HL-60 (cell line): ENCODE results near the gene ORMDL2.

Experiments
- DNase-seq, 2 experiments: peaks; one replicate each; pipeline ENCODE4 v3.0.0-alpha.2; 2010 to 2020; ENCODE audit warnings: low read depth in 1 of 2, low spot score in 1 of 2
- H3K27ac ChIP-seq: fragments of 250-450 bp; sonication (Bioruptor Pico); replicated peaks from 2 replicates; pipeline ENCODE4 v1.5.1; 2020; ENCODE audit warnings: mild to moderate bottlenecking, moderate library complexity
- H3K27me3 ChIP-seq: fragments of 250-450 bp; sonication (Bioruptor Pico); 2 replicates; pipeline ENCODE4 v1.5.1; 2021; ENCODE audit warnings: mild to moderate bottlenecking, moderate library complexity; ENCODE audit not compliant: insufficient read depth, poor library complexity, severe bottlenecking
- H3K4me3 ChIP-seq: replicated peaks from 2 replicates; pipeline ENCODE4 v1.5.1; 2011; ENCODE audit warnings: mild to moderate bottlenecking, control low read depth, low read length; ENCODE audit not compliant: insufficient read depth
- CTCF ChIP-seq: IDR thresholded peaks from one replicate; pipeline ENCODE4 v1.5.1; 2011; ENCODE audit warnings: low read length, control low read depth, inconsistent platforms; ENCODE audit not compliant: insufficient read depth
- GABPA ChIP-seq: IDR thresholded peaks from 2 replicates; pipeline ENCODE4 v1.6.1; 2012; ENCODE audit warnings: low read depth
- POLR2AphosphoS5 ChIP-seq: IDR thresholded peaks from 2 replicates; pipeline ENCODE4 v1.6.1; 2012; ENCODE audit warnings: low read depth
- SPI1 ChIP-seq: IDR thresholded peaks from 2 replicates; pipeline ENCODE4 v1.6.1; 2012; ENCODE audit warnings: low read depth, mild to moderate bottlenecking, borderline replicate concordance
- TF ChIP-seq, protein P1 (sequence below): IDR thresholded peaks from 2 replicates; pipeline ENCODE4 v1.6.1; 2012; ENCODE audit warnings: low read depth; ENCODE audit not compliant: insufficient replicate concordance

Gene ORMDL2

DNA sequence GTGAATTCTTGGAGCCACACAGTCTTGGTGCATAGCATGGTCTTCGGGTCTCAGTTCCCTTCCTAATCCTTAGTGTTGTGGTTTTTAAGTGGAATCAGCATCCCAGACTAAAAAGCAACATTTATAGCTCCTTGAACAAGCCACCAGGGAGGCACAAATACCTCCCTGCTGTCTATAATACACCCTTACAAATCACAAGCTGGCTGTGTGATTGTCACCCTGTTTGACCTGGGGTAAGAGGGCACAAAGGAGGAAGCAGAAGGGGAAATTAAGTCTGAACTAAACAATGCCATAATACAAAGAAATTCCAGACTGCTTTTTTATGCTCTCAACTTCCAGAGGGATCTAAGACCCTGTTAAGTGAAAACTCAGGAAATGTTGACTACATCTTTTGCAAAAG is 32.6 kb downstream of the ORMDL2 start:
- no peaks in the 10 kb centered on the region for H3K27me3 ChIP-seq
- TF ChIP-seq POLR2AphosphoS5 (no peak), GABPA (no peak), SPI1 (no peak), CTCF (no peak)
- TF ChIP-seq, protein P1, sequence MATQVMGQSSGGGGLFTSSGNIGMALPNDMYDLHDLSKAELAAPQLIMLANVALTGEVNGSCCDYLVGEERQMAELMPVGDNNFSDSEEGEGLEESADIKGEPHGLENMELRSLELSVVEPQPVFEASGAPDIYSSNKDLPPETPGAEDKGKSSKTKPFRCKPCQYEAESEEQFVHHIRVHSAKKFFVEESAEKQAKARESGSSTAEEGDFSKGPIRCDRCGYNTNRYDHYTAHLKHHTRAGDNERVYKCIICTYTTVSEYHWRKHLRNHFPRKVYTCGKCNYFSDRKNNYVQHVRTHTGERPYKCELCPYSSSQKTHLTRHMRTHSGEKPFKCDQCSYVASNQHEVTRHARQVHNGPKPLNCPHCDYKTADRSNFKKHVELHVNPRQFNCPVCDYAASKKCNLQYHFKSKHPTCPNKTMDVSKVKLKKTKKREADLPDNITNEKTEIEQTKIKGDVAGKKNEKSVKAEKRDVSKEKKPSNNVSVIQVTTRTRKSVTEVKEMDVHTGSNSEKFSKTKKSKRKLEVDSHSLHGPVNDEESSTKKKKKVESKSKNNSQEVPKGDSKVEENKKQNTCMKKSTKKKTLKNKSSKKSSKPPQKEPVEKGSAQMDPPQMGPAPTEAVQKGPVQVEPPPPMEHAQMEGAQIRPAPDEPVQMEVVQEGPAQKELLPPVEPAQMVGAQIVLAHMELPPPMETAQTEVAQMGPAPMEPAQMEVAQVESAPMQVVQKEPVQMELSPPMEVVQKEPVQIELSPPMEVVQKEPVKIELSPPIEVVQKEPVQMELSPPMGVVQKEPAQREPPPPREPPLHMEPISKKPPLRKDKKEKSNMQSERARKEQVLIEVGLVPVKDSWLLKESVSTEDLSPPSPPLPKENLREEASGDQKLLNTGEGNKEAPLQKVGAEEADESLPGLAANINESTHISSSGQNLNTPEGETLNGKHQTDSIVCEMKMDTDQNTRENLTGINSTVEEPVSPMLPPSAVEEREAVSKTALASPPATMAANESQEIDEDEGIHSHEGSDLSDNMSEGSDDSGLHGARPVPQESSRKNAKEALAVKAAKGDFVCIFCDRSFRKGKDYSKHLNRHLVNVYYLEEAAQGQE, result no peak
- no peak overlapping the region for H3K4me3 ChIP-seq
- DNase-seq, result no peak
- H3K27ac ChIP-seq, result no peak overlapping the region

- H3K27me3 ChIP-seq, result no peaks in the 10 kb centered on the region
- H3K27ac ChIP-seq, result no peak overlapping the region
- no peak for DNase-seq
- TF ChIP-seq CTCF (no peak), POLR2AphosphoS5 (no peak), SPI1 (no peak), GABPA (no peak)
- TF ChIP-seq, protein P1, result no peak
- no peak overlapping the region for H3K4me3 ChIP-seq
Measured at GRCh38 chr12:55850893-55851292, 33.1 kb downstream of the ORMDL2 start.

DNA sequence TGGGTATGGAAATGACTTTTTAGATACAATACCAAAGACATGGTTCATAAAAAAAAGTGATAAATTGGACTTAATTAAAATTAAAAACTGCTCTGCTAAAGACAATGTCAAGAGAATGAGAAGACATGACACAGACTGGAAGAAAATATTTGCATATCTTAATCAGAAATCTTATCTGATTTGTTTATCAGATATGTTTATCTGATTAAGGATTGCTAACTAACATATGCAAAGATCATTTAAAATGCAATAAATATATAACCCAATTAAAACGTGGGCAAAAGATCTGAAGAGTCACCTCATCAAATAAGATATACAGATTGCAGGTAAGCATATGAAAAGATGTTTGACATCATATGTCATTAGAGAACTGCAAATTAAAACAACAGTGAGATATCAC is 34.9 kb downstream of the ORMDL2 start:
- no peak overlapping the region for H3K27ac ChIP-seq
- no peak for DNase-seq
- H3K4me3 ChIP-seq, result no peak overlapping the region
- TF ChIP-seq SPI1, result no peak
- TF ChIP-seq CTCF, result no peak
- no peak for TF ChIP-seq GABPA
- TF ChIP-seq, protein P1, result no peak
- no peak for TF ChIP-seq POLR2AphosphoS5
- no peaks in the 10 kb centered on the region for H3K27me3 ChIP-seq
